ENCODE data around the gene MYO3B. TPM values are rescaled to one million over a fixed set of nuclear protein-coding genes. Genes with fewer than 3 reads are reported as not detected.

Gene MYO3B
- total RNA-seq, 1 donor from 2014 or later = not detected

DNA sequence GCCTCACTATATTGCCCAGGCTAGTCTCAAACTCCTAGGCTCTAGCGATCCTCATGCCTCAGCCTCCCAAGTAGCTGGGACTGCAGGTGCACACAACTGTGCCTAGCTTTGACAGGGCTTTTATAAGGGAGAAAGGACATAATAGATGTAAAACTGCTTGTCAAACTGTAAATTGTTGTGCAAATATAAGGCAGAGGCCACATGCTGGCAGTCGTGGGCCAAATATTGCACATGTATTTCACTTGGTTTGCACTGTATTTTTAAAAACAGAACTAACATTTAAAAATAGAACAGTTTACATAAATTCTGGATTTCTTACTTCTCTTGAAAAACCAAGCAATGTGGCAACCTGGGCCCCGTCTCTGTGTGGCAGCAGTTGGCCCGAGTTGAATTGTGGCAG is 31.2 kb upstream of the MYO3B start:
- Mint-ChIP-seq H3K9me3 (ENCODE audit: low read depth) (peaks cover 2% of the 10 kb centered on the region), H3K4me1 (ENCODE audit: low read depth) (no peaks in the 10 kb centered on the region), H3K27me3 (ENCODE audit: low read depth) (no peaks in the 10 kb centered on the region), H3K27ac (ENCODE audit: unreplicated experiment) (no peak overlapping the region), H3K4me3 (ENCODE audit: unreplicated experiment) (no peak overlapping the region), H3K36me3 (ENCODE audit: low read depth) (no peaks in the 10 kb centered on the region)
- TF ChIP-seq, protein P1, sequence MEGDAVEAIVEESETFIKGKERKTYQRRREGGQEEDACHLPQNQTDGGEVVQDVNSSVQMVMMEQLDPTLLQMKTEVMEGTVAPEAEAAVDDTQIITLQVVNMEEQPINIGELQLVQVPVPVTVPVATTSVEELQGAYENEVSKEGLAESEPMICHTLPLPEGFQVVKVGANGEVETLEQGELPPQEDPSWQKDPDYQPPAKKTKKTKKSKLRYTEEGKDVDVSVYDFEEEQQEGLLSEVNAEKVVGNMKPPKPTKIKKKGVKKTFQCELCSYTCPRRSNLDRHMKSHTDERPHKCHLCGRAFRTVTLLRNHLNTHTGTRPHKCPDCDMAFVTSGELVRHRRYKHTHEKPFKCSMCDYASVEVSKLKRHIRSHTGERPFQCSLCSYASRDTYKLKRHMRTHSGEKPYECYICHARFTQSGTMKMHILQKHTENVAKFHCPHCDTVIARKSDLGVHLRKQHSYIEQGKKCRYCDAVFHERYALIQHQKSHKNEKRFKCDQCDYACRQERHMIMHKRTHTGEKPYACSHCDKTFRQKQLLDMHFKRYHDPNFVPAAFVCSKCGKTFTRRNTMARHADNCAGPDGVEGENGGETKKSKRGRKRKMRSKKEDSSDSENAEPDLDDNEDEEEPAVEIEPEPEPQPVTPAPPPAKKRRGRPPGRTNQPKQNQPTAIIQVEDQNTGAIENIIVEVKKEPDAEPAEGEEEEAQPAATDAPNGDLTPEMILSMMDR (IDR thresholded peaks at IDR 0.05) = no peak
- DNase-seq (ENCODE audit: low spot score) = no peak

GRCh38 chr2:170147576-170147975 is 30.4 kb upstream of the MYO3B start:
- no peaks in the 10 kb centered on the region for H3K27me3 Mint-ChIP-seq (ENCODE audit: low read depth)
- no peak overlapping the region for H3K4me3 Mint-ChIP-seq (ENCODE audit: unreplicated experiment)
- TF ChIP-seq, protein P1 (IDR thresholded peaks at IDR 0.05) = no peak
- H3K9me3 Mint-ChIP-seq (ENCODE audit: low read depth) = peaks cover 2% of the 10 kb centered on the region
- no peak overlapping the region for H3K27ac Mint-ChIP-seq (ENCODE audit: unreplicated experiment)
- H3K4me1 Mint-ChIP-seq (ENCODE audit: low read depth) = no peaks in the 10 kb centered on the region
- no peak for DNase-seq (ENCODE audit: low spot score)
- H3K36me3 Mint-ChIP-seq (ENCODE audit: low read depth) = no peaks in the 10 kb centered on the region

DNA sequence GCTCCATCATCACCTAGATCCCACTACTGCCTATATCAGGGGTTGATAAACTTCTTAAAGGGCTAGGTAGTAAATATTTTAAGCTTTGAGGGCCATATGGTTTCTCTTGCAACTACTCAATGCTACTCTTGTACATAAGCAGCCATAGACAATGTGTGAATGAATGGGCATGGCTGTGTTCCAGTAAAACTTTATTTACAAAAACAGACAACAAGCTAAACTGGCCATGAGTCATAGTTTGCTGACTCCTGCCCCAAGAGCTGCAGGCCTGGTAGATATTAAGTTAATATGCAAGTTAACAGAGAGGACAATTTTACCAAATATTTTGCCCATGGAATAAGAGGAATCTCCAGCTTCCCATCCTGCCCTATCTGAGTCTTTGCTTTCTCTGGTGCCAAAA is 29.8 kb upstream of the MYO3B start:
- H3K9me3 Mint-ChIP-seq (ENCODE audit: low read depth) = peaks cover 2% of the 10 kb centered on the region
- H3K36me3 Mint-ChIP-seq (ENCODE audit: low read depth) = no peaks in the 10 kb centered on the region
- H3K27me3 Mint-ChIP-seq (ENCODE audit: low read depth) = no peaks in the 10 kb centered on the region
- no peak for DNase-seq (ENCODE audit: low spot score)
- H3K27ac Mint-ChIP-seq (ENCODE audit: unreplicated experiment) = no peak overlapping the region
- no peaks in the 10 kb centered on the region for H3K4me1 Mint-ChIP-seq (ENCODE audit: low read depth)
- no peak overlapping the region for H3K4me3 Mint-ChIP-seq (ENCODE audit: unreplicated experiment)
- TF ChIP-seq, protein P1 (IDR thresholded peaks at IDR 0.05) = no peak

- Mint-ChIP-seq H3K27me3 (ENCODE audit: low read depth) (no peaks in the 10 kb centered on the region), H3K36me3 (ENCODE audit: low read depth) (no peaks in the 10 kb centered on the region), H3K4me1 (ENCODE audit: low read depth) (peaks cover 12% of the 10 kb centered on the region), H3K27ac (ENCODE audit: unreplicated experiment) (no peak overlapping the region), H3K4me3 (ENCODE audit: unreplicated experiment) (no peak overlapping the region), H3K9me3 (ENCODE audit: low read depth) (peaks cover 4% of the 10 kb centered on the region)
- TF ChIP-seq, protein P1 (IDR thresholded peaks at IDR 0.05) = no peak
- no peak for DNase-seq (ENCODE audit: low spot score)
Observed at GRCh38 chr2:170152421-170152820, 25.5 kb upstream of the MYO3B start.

GRCh38 chr2:170155022-170155722 is 22.8 kb upstream of the MYO3B start:
- Mint-ChIP-seq H3K9me3 (ENCODE audit: low read depth) (peaks cover 2% of the 10 kb centered on the region), H3K36me3 (ENCODE audit: low read depth) (no peaks in the 10 kb centered on the region), H3K4me1 (ENCODE audit: low read depth) (peaks cover 12% of the 10 kb centered on the region), H3K27ac (ENCODE audit: unreplicated experiment) (no peak overlapping the region), H3K27me3 (ENCODE audit: low read depth) (no peaks in the 10 kb centered on the region), H3K4me3 (ENCODE audit: unreplicated experiment) (no peak overlapping the region)
- TF ChIP-seq, protein P1 (IDR thresholded peaks at IDR 0.05) = no peak
- DNase-seq (ENCODE audit: low spot score) = no peak

All from chondrocyte (in vitro differentiated cells).